Measurements from ENCODE around the gene SOX8.

Gene SOX8

DNA sequence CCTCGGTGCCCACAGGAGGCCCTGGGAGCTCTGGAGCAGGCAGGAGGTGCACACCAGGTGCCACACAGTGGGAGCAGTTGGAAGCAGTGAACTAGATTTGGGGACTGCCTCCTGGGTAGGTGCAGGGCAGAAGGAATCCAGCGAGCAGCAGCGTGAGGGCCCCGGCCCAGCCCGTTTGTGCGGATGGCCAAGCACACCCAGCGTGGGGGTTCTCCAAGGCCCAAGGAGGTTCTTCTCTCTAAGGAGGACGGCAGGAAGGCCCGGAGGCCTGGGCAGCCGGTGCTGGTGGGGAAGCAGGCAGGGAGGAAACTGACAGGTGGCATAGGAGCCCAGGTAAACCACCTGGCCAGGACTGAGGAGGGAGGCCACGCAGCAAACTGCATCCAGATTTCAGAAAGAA lies 17.0 kb downstream of the SOX8 start:
- TF ChIP-seq, protein P1, sequence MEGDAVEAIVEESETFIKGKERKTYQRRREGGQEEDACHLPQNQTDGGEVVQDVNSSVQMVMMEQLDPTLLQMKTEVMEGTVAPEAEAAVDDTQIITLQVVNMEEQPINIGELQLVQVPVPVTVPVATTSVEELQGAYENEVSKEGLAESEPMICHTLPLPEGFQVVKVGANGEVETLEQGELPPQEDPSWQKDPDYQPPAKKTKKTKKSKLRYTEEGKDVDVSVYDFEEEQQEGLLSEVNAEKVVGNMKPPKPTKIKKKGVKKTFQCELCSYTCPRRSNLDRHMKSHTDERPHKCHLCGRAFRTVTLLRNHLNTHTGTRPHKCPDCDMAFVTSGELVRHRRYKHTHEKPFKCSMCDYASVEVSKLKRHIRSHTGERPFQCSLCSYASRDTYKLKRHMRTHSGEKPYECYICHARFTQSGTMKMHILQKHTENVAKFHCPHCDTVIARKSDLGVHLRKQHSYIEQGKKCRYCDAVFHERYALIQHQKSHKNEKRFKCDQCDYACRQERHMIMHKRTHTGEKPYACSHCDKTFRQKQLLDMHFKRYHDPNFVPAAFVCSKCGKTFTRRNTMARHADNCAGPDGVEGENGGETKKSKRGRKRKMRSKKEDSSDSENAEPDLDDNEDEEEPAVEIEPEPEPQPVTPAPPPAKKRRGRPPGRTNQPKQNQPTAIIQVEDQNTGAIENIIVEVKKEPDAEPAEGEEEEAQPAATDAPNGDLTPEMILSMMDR (IDR thresholded peaks at IDR 0.05; ENCODE audit: low read depth, low read length, missing control alignments) = no peak
- no peak for DNase-seq (ENCODE audit: extremely low read depth, low read depth)

DNA sequence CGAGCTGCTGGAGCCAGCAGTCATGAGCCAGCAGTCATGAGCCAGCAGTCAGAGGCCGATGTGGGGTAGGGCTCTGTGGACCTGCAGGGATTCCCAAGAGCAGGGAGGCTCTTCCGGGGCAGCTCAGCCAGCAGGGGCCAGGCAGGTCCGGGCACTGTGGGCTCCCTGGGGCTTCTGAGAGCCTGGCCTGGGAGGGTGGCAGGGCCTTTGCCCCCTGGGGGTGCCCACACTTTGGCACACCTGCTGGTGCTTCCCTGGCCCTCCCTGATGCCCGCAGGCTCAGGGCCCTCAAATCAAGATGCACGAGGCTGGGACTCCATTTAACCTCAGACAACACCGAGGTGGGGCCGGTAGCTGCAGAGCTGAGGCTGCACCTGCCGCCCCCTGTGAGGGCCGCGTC lies 18.1 kb downstream of the SOX8 start:
- no peak for DNase-seq (ENCODE audit: extremely low read depth, low read depth)
- no peak overlapping the region for H3K4me3 ChIP-seq (replicated peaks; ENCODE audit: low read depth, low read length)
- TF ChIP-seq, protein P1 (IDR thresholded peaks at IDR 0.05; ENCODE audit: low read depth, low read length, missing control alignments) = no peak

More for the DNA sequence above, 17.0 kb downstream of the SOX8 start:
- no peak overlapping the region for H3K4me3 ChIP-seq (replicated peaks; ENCODE audit: low read depth, low read length)

DNA sequence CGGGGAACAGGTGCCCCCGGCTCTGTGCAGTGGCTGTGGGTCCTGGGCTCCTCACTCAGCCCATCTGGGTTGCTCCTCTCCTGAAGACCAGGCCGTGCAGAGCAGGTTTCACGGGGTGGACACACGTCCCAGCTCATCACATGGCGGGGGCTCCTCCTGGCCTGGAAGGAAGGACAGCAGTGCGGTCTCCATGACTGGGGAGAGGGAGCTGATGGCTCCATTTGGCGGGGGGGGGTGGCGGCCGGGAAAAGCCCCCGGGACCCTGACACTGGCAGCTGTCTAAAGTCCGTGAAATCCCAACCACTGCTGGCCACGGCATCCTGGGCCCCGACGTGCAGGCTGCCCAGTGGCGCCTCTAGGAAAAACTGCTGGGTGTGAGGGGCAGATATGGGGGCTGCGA lies 19.0 kb downstream of the SOX8 start:
- H3K4me3 ChIP-seq (replicated peaks; ENCODE audit: low read depth, low read length) = no peak overlapping the region
- TF ChIP-seq, protein P1 (IDR thresholded peaks at IDR 0.05; ENCODE audit: low read depth, low read length, missing control alignments) = no peak
- DNase-seq (ENCODE audit: extremely low read depth, low read depth) = no peak

DNA sequence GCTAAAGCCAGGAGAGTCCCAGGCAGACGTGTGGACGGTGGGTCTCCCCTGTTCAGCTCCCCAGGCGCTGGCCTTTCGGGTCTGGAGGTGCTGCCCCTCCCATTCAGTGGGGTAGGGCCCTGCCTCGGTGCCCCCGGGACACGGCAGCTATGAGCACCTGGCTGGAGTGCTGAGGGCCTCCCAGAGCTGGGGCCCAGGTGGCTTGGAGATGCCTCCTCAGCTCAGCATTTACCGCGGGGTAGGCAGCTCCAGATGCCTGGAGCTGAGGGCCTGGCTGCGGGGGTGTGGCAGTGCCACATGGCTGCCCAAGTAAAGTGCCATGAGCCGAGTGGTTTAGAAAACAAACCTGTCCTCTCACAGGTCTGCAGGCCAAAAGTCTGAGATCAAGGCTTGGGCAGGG lies 19.5 kb downstream of the SOX8 start:
- TF ChIP-seq, protein P1 (IDR thresholded peaks at IDR 0.05; ENCODE audit: low read depth, low read length, missing control alignments) = no peak
- DNase-seq (ENCODE audit: extremely low read depth, low read depth) = no peak
- no peak overlapping the region for H3K4me3 ChIP-seq (replicated peaks; ENCODE audit: low read depth, low read length)

DNA sequence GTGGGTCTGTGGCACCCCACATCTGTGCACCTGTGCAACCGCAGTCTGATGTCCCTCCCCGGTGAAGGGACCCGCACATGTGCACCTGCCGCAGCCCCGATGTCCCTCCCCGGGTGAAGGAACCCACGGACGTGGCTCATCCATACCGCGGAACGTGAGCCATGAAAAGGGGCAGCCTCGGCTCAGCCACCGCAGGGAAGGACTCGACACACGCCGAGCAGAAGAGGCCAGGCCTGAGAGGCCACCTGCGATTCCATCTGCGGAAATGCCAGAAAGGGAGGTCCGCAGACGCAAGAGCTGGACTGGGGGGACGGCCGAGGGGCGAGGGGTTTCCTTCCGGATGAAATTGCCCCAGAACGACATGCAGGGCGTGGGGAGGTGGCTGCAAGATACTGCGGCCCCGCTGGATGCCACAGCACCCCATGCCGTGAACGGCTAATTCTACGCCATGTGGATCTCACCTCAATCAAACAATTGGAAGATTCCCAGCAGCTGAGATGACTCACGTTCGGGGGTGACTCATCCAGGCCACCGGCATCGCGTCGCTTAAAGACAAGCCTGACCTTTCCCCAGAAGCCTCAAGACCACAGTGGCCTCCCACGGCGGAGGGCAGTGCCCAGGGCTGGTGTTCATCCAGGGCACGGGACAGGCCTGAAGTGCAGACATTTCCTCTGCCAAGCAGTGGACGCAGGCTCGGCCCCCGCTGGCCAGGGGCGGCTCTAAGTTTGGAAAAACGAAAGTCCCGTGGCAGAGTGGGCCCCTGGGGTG lies 21.0 kb downstream of the SOX8 start:
- H3K4me3 ChIP-seq (replicated peaks; ENCODE audit: low read depth, low read length) = no peak overlapping the region
- peak; percentile 63 for DNase-seq (ENCODE audit: extremely low read depth, low read depth)
- TF ChIP-seq, protein P1 (IDR thresholded peaks at IDR 0.05; ENCODE audit: low read depth, low read length, missing control alignments) = no peak

DNA sequence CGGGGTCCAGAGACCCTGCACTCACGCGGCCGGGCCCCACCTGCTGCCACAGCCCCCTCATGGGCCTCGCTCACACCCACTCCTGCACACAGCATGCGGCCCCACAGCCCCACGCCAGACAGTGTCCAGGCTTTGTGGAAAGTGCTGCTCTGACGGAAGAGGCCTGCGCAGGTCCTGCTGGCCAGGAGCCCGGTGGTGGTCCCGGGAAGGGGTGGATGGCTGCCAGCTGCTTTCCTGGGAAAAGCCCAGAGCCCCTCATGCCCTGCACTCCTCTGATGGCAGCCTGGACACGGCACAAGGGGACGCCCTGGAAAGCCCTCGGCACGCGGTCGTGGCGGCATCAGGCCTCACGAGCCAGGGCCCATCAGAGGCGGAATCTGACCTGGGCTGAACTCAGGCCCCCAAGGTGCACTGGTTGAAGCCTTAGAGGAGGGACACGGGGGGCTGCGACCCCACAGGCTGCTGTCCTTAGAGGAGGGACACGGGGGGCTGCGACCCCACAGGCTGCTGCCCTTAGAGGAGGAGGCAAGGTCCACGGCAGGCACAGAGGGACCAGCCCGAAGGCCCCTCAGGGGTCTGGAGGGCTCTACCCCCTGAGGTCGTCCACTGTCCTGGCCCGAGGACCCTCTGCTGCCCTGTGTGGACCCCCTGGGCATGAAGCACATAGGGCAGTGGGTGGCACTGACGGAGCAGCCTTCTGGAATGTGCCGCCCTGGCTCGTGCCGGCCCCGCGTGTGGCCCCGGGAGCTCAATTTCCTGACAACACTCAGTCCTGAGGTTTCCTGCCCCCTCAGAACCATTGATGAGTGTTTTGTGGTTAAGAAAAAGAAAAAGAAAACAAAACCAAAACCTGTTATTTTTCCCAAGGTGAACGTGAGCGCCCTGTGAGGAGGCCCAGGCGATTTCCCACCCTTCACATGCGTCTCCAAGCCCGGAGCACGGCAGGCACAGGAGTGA lies 22.1 kb downstream of the SOX8 start:
- TF ChIP-seq, protein P1 (IDR thresholded peaks at IDR 0.05; ENCODE audit: low read depth, low read length, missing control alignments) = no peak
- no peak overlapping the region for H3K4me3 ChIP-seq (replicated peaks; ENCODE audit: low read depth, low read length)

More for the DNA sequence above, 22.1 kb downstream of the SOX8 start:
- no peak for DNase-seq (ENCODE audit: extremely low read depth, low read depth)

Measured in HFF-Myc (cell line).